Measurements from ENCODE around the gene ASB17. TPM values are rescaled to one million over a fixed set of nuclear protein-coding genes. Genes with fewer than 3 reads are reported as not detected.

The ASB17 gene
- total RNA-seq (2022; extraction: Qiagen RNA extraction; ENCODE audit: low read depth), result not detected in 5 replicates

GRCh38 chr1:75932304-75932703, at the start of gene ASB17:
Gene ASB17, minus strand, starts transcription at chr1:75932404. Its CDS starts 113 bp downstream, at chr1:75932291.

Other genes with a start within 250 kb of the ASB17 start
- gene ACADM, start 207.7 kb downstream of the ASB17 start, total RNA-seq (2022; extraction: Qiagen RNA extraction; ENCODE audit: low read depth), result 28.4 to 43.1 TPM (median 31.7 TPM) in 5 replicates
- gene RABGGTB, start 146.1 kb downstream of the ASB17 start, total RNA-seq (2022; extraction: Qiagen RNA extraction; ENCODE audit: low read depth), result 59.5 to 87.0 TPM (median 65.8 TPM) in 5 replicates
- gene MSH4, start 135.5 kb downstream of the ASB17 start, total RNA-seq (2022; extraction: Qiagen RNA extraction; ENCODE audit: low read depth), result 0.11 TPM in 1 of 5 replicates, not detected in the others
- gene ST6GALNAC3, start 142.3 kb upstream of the ASB17 start, total RNA-seq (2022; extraction: Qiagen RNA extraction; ENCODE audit: low read depth), result 0.34 to 0.80 TPM (median 0.53 TPM) in 5 replicates

Data from A549 treated with ZK216348 at 1 μM for 4 hours (cell line).